HG03175 (cell line): ENCODE measurements around the gene NHLRC3.
"Not testable (repeated sequence)": the region's sequence is repeated elsewhere in the genome, so short reads cannot be mapped to it uniquely, and the experiment has no call there.

ENCODE experiments used
- ATAC-seq: cut with Tn5 transposase; IDR thresholded peaks from one replicate; pipeline ENCODE4 v1.9.1; 2021; ENCODE audit warnings: mild to moderate bottlenecking, moderate library complexity; ENCODE audit not compliant: unreplicated experiment

Gene NHLRC3

GRCh38 chr13:39037880-39038568 is at the start of gene NHLRC3, which contains the start of gene PROSER1:
TSS of gene NHLRC3 (plus strand) at chr13:39038456. CDS start at chr13:39038640, 184 bp downstream.
TSS of gene PROSER1 (minus strand) at chr13:39038089. CDS start at chr13:39037242, 847 bp downstream.
- ATAC-seq = peak; percentile 77

- ATAC-seq = no peak
Observed at GRCh38 chr13:38990693-38991092, 47.6 kb upstream of the NHLRC3 start, which contains the start of gene STOML3. TSS of gene STOML3 (minus strand) at chr13:38990831. CDS start at chr13:38990721, 110 bp downstream.

GRCh38 chr13:38993381-38993780 is 44.9 kb upstream of the NHLRC3 start:
- no peak for ATAC-seq

GRCh38 chr13:38998739-38999138 is 39.5 kb upstream of the NHLRC3 start:
- ATAC-seq = no peak

- ATAC-seq = not testable (repeated sequence)
Observed at GRCh38 chr13:39006371-39007111, 31.7 kb upstream of the NHLRC3 start.

- no peak for ATAC-seq
Observed at GRCh38 chr13:39012608-39013007, 25.6 kb upstream of the NHLRC3 start.

GRCh38 chr13:39013462-39013861 is 24.8 kb upstream of the NHLRC3 start:
- ATAC-seq = no peak

GRCh38 chr13:39016087-39016486 is 22.2 kb upstream of the NHLRC3 start:
- peak; percentile 98 for ATAC-seq

GRCh38 chr13:39016787-39017186 is 21.5 kb upstream of the NHLRC3 start:
- ATAC-seq = peak; percentile 76

- ATAC-seq = no peak
Observed at GRCh38 chr13:39020853-39021462, 17.3 kb upstream of the NHLRC3 start.

GRCh38 chr13:39023316-39023715 is 14.9 kb upstream of the NHLRC3 start:
- no peak for ATAC-seq

GRCh38 chr13:39023761-39024160 is 14.5 kb upstream of the NHLRC3 start:
- ATAC-seq = no peak

GRCh38 chr13:39025433-39025839 is 12.8 kb upstream of the NHLRC3 start:
- ATAC-seq = no peak

- no peak for ATAC-seq
Observed at GRCh38 chr13:39032150-39032549, 6.1 kb upstream of the NHLRC3 start.

- ATAC-seq = no peak
Observed at GRCh38 chr13:39034085-39034484, 4.2 kb upstream of the NHLRC3 start.

- ATAC-seq = no peak
Observed at GRCh38 chr13:39035204-39035603, 3.1 kb upstream of the NHLRC3 start.

GRCh38 chr13:39035799-39036198 is 2.5 kb upstream of the NHLRC3 start:
- ATAC-seq = no peak

- no peak for ATAC-seq
Observed at GRCh38 chr13:39036212-39036611, 2.0 kb upstream of the NHLRC3 start.

GRCh38 chr13:39037410-39037879 is 811 bp upstream of the NHLRC3 start:
- ATAC-seq = peak; percentile 26

GRCh38 chr13:39038569-39039030 is 344 bp downstream of the NHLRC3 start:
- ATAC-seq = peak; percentile 48

GRCh38 chr13:39039041-39039440 is 785 bp downstream of the NHLRC3 start:
- no peak for ATAC-seq
